Lower lobe of right lung (tissue), 2 donors: ENCODE measurements around the gene CHSY1. TPM values are rescaled to one million over a fixed set of nuclear protein-coding genes. Genes with fewer than 3 reads are reported as not detected.

Experiments used
- ATAC-seq, 2 donors: fragments of 200-7000 bp; cut with Tn5 transposase; one replicate each; pipeline ENCODE4 v1.9.1; 2020 to 2022; ENCODE audit warnings: mild to moderate bottlenecking in 2 of 2, moderate library complexity in 2 of 2
- DNase-seq: peaks from one replicate; pipeline ENCODE4 v3.0.0-alpha.2; 2020
- H3K27ac ChIP-seq: fragments of 200-600 bp; one replicate; pipeline ENCODE4 v1.8.0; 2022
- H3K27me3 ChIP-seq: fragments of 200-600 bp; one replicate; pipeline ENCODE4 v1.8.0; 2022; ENCODE audit warnings: low read depth
- H3K36me3 ChIP-seq: fragments of 200-600 bp; one replicate; pipeline ENCODE4 v1.8.0; 2022; ENCODE audit warnings: mild to moderate bottlenecking
- H3K4me1 ChIP-seq: fragments of 200-600 bp; one replicate; pipeline ENCODE4 v1.8.0; 2022
- H3K4me3 ChIP-seq: fragments of 200-600 bp; one replicate; pipeline ENCODE4 v1.8.0; 2022; ENCODE audit warnings: mild to moderate bottlenecking
- H3K9me3 ChIP-seq: fragments of 200-600 bp; one replicate; pipeline ENCODE4 v1.8.0; 2022
- CTCF ChIP-seq: fragments of 200-600 bp; IDR thresholded peaks from one replicate; pipeline ENCODE4 v1.8.0; 2022; ENCODE audit warnings: antibody characterized with exemption, mild to moderate bottlenecking
- intact Hi-C: fragments of 100-400 bp; cut with DNase I; formaldehyde crosslinking; loops from one replicate; pipeline ENCODE4 v1.11.0; 2022
- total RNA-seq: library from RNA; stranded (reverse); fragmentation: NEBNext Ultra II Directional; extraction: Animal tissue kit (Norgen Biotek cat#: 25700); gene quantifications from one replicate; pipeline ENCODE4 v1.2.1, GENCODE V29; 2021
- donor health status: DM: no; HTN: yes; CAD: no; lungs with severe emphysema.

The CHSY1 gene
- total RNA-seq, 1 donor from 2014 or later = 25.6 TPM

GRCh38 chr15:101191242-101191641 is 60.6 kb downstream of the CHSY1 start:
- Histone ChIP-seq H3K9me3 (no peaks in the 10 kb centered on the region), H3K27me3 (no peaks in the 10 kb centered on the region), H3K36me3 (no peaks in the 10 kb centered on the region), H3K4me3 (no peak overlapping the region), H3K4me1 (peaks cover 79% of the 10 kb centered on the region), H3K27ac (no peak overlapping the region)
- DNase-seq (no peak), ATAC-seq (no peak)
- intact Hi-C loops = no loop called here
- no peak for TF ChIP-seq CTCF

DNA sequence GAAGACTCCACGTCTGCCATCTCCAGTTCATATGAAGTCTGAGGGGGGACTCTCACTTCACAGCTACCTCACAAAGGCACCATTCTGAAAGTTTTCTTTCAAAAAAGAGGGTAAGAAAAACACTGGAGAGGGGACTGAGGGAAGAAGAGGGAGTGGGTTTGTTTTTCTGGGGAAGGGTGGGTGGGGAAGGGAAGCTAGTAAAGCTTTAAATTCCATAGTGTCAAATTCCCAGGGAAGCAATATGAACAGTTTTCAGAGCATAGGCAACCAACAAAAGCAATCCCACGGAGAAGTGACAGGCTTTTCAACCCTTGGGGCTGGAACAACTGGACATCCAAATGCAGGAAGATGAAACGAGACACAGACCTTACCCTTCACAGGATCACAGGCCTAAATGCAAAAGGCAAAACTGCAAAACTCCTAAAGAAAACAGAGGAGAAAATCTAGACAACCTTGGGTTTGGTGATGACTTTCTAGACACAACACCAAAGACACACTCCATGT is 61.7 kb downstream of the CHSY1 start:
- H3K36me3 ChIP-seq = no peaks in the 10 kb centered on the region
- no peak for DNase-seq
- peaks cover 90% of the 10 kb centered on the region for H3K4me1 ChIP-seq
- no peak overlapping the region for H3K4me3 ChIP-seq
- no peak for TF ChIP-seq CTCF
- H3K27me3 ChIP-seq = no peaks in the 10 kb centered on the region
- no peaks in the 10 kb centered on the region for H3K9me3 ChIP-seq
- H3K27ac ChIP-seq = peak overlapping the region; percentile 70
- no peak for ATAC-seq
- intact Hi-C loops = no loop called here

DNA sequence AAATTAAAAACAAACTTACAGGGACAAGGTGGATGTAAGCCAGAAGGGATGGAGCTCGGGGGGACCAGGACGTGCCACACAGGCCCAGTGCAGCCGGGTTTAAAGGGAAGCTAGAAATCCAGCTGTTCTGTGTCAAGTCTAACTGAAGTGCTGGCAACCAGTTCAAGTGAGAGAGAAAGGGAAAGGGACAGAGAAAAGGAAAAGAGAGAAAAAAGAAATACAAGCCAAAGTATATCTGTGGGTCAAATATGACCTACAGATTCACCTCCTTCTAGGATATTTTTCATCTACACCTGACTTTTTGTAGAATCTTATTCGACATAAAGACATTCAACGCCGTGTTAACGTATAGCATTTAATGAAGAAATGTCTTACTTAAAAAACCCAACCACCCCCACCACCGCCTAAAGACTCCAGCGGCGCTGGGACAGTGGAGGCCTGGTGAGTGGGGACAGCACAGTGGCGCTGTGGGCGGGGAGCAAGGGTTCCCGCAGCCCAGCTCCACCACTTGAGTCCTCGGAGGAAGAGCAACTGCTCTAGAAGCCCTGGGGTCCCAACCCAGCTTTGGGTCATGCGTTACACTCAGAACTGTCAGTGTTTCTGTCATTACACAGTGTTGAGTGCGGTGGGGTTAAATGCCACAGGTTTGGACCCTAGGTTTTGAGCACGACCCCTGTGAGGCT is 62.3 kb downstream of the CHSY1 start:
- Histone ChIP-seq H3K9me3 (no peaks in the 10 kb centered on the region), H3K4me3 (peak overlapping the region; percentile 44), H3K27ac (peak overlapping the region; percentile 70), H3K4me1 (peaks cover 92% of the 10 kb centered on the region), H3K27me3 (no peaks in the 10 kb centered on the region), H3K36me3 (no peaks in the 10 kb centered on the region)
- DNase-seq (no peak), ATAC-seq (peak in 1 of 2 donors; percentile 9)
- intact Hi-C loops = no loop called here
- no peak for TF ChIP-seq CTCF

DNA sequence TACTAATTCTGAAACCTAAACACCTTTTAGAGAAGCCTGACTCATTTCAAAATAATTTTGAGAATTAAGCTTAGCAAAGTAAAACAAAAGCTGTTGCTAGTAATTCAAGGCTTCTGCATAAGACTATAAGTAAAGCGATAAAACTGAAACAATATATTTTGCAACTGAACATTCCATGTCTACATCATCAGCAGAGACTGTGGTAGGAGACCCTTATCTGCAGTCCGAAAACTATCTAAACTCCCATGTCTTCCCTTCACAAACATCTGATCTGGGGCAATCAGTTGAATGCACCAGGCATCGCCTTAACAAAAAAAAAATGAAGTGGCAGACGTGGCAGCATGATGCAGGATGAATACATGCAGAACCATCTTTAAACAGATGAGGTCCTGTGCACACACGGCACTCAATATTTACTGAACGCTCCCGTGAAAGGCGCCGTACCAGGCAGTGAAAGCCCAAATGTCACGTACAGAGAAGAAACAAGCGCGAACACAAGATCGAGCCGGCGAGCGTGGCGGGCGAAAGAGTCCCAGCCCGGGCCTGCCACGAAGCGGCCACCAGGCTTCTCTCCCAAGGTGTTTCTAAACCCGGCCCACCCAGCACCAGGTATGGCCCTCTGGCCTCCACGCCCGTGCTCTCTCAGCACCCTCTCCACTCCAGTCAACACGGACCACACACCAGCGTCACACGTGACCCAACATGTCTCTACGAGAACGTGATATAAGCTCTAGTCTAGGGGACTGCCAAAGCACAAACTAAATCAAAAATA is 63.0 kb downstream of the CHSY1 start:
- intact Hi-C loops = no loop called here
- Histone ChIP-seq H3K9me3 (no peaks in the 10 kb centered on the region), H3K27me3 (no peaks in the 10 kb centered on the region), H3K4me1 (peaks cover 92% of the 10 kb centered on the region), H3K4me3 (peak overlapping the region; percentile 44), H3K36me3 (no peaks in the 10 kb centered on the region), H3K27ac (peak overlapping the region; percentile 70)
- DNase-seq (no peak), ATAC-seq (peak; percentile 21 to 23)
- no peak for TF ChIP-seq CTCF

GRCh38 chr15:101187820-101188636 is 63.8 kb downstream of the CHSY1 start:
- H3K4me3 ChIP-seq = peak overlapping the region; percentile 44
- H3K4me1 ChIP-seq = peaks cover 85% of the 10 kb centered on the region
- intact Hi-C loops = no loop called here

More at GRCh38 chr15:101187820-101188636, 63.8 kb downstream of the CHSY1 start:
- DNase-seq (no peak), ATAC-seq (peak; percentile 55 to 56)
- TF ChIP-seq CTCF = no peak
- no peaks in the 10 kb centered on the region for H3K9me3 ChIP-seq
- peak overlapping the region; percentile 70 for H3K27ac ChIP-seq
- H3K36me3 ChIP-seq = no peaks in the 10 kb centered on the region
- H3K27me3 ChIP-seq = no peaks in the 10 kb centered on the region
